ENCODE measurements around the gene PRPH. TPM values are rescaled to one million over a fixed set of nuclear protein-coding genes. Genes with fewer than 3 reads are reported as not detected.
"Not testable (repeated sequence)": the region's sequence is repeated elsewhere in the genome, so short reads cannot be mapped to it uniquely, and the experiment has no call there.

The PRPH gene
- total RNA-seq, 1 donor from 2014 or later = 7.3 TPM

- Mint-ChIP-seq H3K36me3 (no peaks in the 10 kb centered on the region), H3K4me3 (no peak overlapping the region), H3K27me3 (peaks cover 67% of the 10 kb centered on the region), H3K9me3 (no peaks in the 10 kb centered on the region), H3K27ac (no peak overlapping the region), H3K4me1 (ENCODE audit: unreplicated experiment) (no peaks in the 10 kb centered on the region)
- no peak for TF ChIP-seq CTCF (conservative IDR thresholded peaks at IDR 0.05)
- DNase-seq (ENCODE audit: extremely low spot score, unreplicated experiment) = no peak
Measured at GRCh38 chr12:49305762-49306510, 11.0 kb downstream of the PRPH start.

- Mint-ChIP-seq H3K4me3 (no peak overlapping the region), H3K27me3 (peaks cover 50% of the 10 kb centered on the region), H3K36me3 (no peaks in the 10 kb centered on the region), H3K27ac (no peak overlapping the region), H3K9me3 (no peaks in the 10 kb centered on the region), H3K4me1 (ENCODE audit: unreplicated experiment) (no peaks in the 10 kb centered on the region)
- no peak for TF ChIP-seq CTCF (conservative IDR thresholded peaks at IDR 0.05)
- DNase-seq (ENCODE audit: extremely low spot score, unreplicated experiment) = no peak
Measured at GRCh38 chr12:49309386-49309785, 14.4 kb downstream of the PRPH start.

DNA sequence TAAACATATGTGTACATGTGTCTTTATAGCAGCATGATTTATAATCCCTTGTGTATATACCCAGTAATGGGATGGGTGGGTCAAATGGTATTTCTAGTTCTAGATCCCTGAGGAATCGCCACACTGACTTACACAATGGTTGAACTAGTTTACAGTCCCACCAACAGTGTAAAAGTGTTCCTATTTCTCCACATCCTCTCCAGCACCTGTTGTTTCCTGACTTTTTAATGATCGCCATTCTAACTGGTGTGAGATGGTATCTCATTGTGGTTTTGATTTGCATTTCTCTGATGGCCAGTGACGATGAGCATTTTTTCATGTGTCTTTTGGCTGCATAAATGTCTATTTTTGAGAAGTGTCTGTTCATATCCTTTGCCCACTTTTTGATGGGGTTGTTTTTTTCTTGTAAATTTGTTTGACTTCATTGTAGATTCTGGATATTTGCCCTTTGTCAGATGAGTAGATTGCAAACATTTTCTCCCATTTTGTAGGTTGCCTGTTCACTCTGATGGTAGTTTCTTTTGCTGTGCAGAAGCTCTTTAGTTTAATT, 15.6 kb downstream of the PRPH start:
- peaks cover 48% of the 10 kb centered on the region for H3K27me3 Mint-ChIP-seq

GRCh38 chr12:49314811-49315210, 19.9 kb downstream of the PRPH start:
- peaks cover 24% of the 10 kb centered on the region for H3K27me3 Mint-ChIP-seq
- no peaks in the 10 kb centered on the region for H3K36me3 Mint-ChIP-seq
- H3K4me3 Mint-ChIP-seq = no peak overlapping the region
- no peaks in the 10 kb centered on the region for H3K4me1 Mint-ChIP-seq (ENCODE audit: unreplicated experiment)
- no peak for DNase-seq (ENCODE audit: extremely low spot score, unreplicated experiment)
- H3K27ac Mint-ChIP-seq = no peak overlapping the region
- no peak for TF ChIP-seq CTCF (conservative IDR thresholded peaks at IDR 0.05)
- no peaks in the 10 kb centered on the region for H3K9me3 Mint-ChIP-seq

More for the DNA sequence above, 15.6 kb downstream of the PRPH start:
- H3K27ac Mint-ChIP-seq; DNase-seq (ENCODE audit: extremely low spot score, unreplicated experiment); H3K9me3 Mint-ChIP-seq; H3K4me3 Mint-ChIP-seq; H3K36me3 Mint-ChIP-seq; H3K4me1 Mint-ChIP-seq (ENCODE audit: unreplicated experiment): not testable (repeated sequence)

DNA sequence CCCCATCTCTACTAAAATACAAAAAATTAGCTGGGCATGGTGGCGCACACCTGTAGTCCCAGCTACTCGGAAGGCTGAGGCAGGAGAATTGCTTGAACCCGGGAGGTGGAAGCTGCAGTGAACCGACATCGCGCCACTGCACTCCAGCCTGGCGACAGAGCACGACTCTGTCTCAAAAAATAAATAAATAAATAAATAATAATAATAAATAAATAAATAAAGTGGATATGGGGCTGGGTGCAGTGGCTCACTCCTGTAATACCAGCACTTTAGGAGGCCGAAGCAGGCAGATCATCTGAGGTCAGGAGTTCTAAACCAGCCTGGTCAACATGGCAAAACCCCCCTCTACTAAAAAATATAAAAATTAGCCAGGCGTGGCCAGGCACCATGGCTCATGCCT, 22.2 kb downstream of the PRPH start:
- not testable (repeated sequence) for H3K9me3 Mint-ChIP-seq; H3K27ac Mint-ChIP-seq; DNase-seq (ENCODE audit: extremely low spot score, unreplicated experiment); H3K36me3 Mint-ChIP-seq; H3K4me1 Mint-ChIP-seq (ENCODE audit: unreplicated experiment); H3K4me3 Mint-ChIP-seq
- peaks cover 21% of the 10 kb centered on the region for H3K27me3 Mint-ChIP-seq

DNA sequence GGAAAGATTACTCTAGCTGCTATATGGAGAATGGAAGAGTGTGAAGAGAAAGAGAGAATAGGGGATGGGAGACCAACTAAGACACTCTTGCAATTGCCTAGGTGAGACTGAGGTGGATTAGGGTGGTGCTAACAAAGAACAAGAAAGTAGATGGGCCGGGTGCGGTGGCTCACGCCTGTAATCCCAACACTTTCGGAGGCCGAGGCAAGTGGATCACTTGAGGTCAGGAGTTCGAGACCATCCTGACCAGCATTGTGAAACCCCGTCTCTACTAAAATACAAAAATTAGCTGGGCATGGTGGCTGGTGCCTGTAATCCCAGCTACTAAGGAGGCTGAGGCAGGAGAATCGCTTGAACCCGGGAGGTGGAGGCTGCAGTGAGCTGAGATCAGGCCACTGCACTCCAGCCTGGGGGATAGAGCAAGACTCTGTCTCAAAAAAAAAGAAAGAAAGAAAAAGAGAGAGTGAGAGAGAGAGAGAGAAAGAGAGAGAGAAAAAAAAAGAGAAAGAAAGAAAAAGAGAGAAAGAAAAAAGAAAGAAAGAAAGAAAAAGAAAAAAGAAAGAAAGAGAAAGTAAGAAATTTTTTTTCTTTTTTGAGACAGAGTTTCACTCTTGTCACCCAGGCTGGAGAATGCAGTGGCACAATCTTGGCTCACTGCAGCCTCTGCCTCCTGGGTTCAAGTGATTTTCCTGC, 25.6 kb downstream of the PRPH start:
- Mint-ChIP-seq H3K27me3 (peaks cover 17% of the 10 kb centered on the region), H3K4me3 (peak overlapping the region; percentile 46), H3K4me1 (ENCODE audit: unreplicated experiment) (peaks cover 17% of the 10 kb centered on the region), H3K27ac (peak overlapping the region; percentile 13)
- not testable (repeated sequence) for H3K36me3 Mint-ChIP-seq; DNase-seq (ENCODE audit: extremely low spot score, unreplicated experiment); H3K9me3 Mint-ChIP-seq

- Mint-ChIP-seq H3K36me3 (peaks cover 4% of the 10 kb centered on the region), H3K4me3 (peak overlapping the region; percentile 100), H3K4me1 (ENCODE audit: unreplicated experiment) (peaks cover 17% of the 10 kb centered on the region), H3K9me3 (no peaks in the 10 kb centered on the region), H3K27me3 (peaks cover 17% of the 10 kb centered on the region), H3K27ac (peak overlapping the region; percentile 93)
- TF ChIP-seq CTCF (conservative IDR thresholded peaks at IDR 0.05) = no peak
- no peak for DNase-seq (ENCODE audit: extremely low spot score, unreplicated experiment)
Measured at GRCh38 chr12:49322367-49322707, 27.4 kb downstream of the PRPH start.
